ENCODE data around the gene SH2D3A.

- TF ChIP-seq CTCF (IDR thresholded peaks at IDR 0.05) (no peak), POLR2A (IDR thresholded peaks at IDR 0.05) (no peak)
Measured at GRCh38 chr19:6751189-6751588, 16.0 kb downstream of the SH2D3A start.

All from thyroid gland (tissue), 4 donors.